Transverse colon (tissue), 4 donors: ENCODE measurements around the gene PDAP1. TPM values are rescaled to one million over a fixed set of nuclear protein-coding genes. Genes with fewer than 3 reads are reported as not detected.

ENCODE experiments used
- DNase-seq: peaks from one replicate; pipeline ENCODE4 v3.0.0-alpha.2; 2019
- H3K27ac ChIP-seq, 4 donors: fragments of 200-600 bp; sonication (generic); 2 replicates each; pipeline ENCODE4 v1.5.1; 2016 to 2018; ENCODE audit warnings: inconsistent platforms in 4 of 4
- H3K27me3 ChIP-seq: fragments of 200-600 bp; sonication (generic); 2 replicates; pipeline ENCODE4 v1.5.1; 2017; ENCODE audit warnings: inconsistent platforms
- H3K36me3 ChIP-seq, 4 donors: fragments of 200-600 bp; sonication (generic); 2 replicates each; pipeline ENCODE4 v1.5.1; 2017 to 2019; ENCODE audit warnings: inconsistent platforms in 4 of 4
- H3K4me1 ChIP-seq, 4 donors: fragments of 200-600 bp; sonication (generic); 2 replicates each; pipeline ENCODE4 v1.5.1; 2017 to 2020; ENCODE audit warnings: inconsistent platforms in 4 of 4
- H3K4me3 ChIP-seq, 4 donors: fragments of 200-600 bp; sonication (generic); 1 replicate in 1 of 4; 2 replicates in 3 of 4; pipeline versions ENCODE4 v1.5.1 to v1.6.1; 2017 to 2019; ENCODE audit warnings: inconsistent platforms in 4 of 4
- H3K9me3 ChIP-seq, 2 donors: fragments of 200-600 bp; sonication (generic); 2 replicates each; pipeline ENCODE4 v1.5.1; 2017 to 2019; ENCODE audit warnings: inconsistent platforms in 2 of 2
- EP300 ChIP-seq: sonication (generic); formaldehyde crosslinking; IDR thresholded peaks from one replicate; pipeline ENCODE4 v1.6.1; 2017; ENCODE audit warnings: antibody characterized with exemption, low read depth
- POLR2A ChIP-seq: fragments of 450-650 bp; IDR thresholded peaks from one replicate; pipeline ENCODE4 v1.6.1; 2016; ENCODE audit warnings: antibody characterized with exemption, mild to moderate bottlenecking, moderate library complexity
- POLR2AphosphoS5 ChIP-seq, 3 donors: sonication (generic); formaldehyde crosslinking; IDR thresholded peaks; one replicate each; pipeline ENCODE4 v1.6.1; 2016; ENCODE audit warnings: antibody characterized with exemption in 3 of 3
- WGBS, 2 donors: methylation state at CpG; one replicate each; pipeline ENCODE4 v1.1.5; 2018; ENCODE audit warnings: low coverage in 1 of 2; 5-methylcytosine and 5-hydroxymethylcytosine counted together
- in situ Hi-C, 4 donors: fragments of 200-750 bp; cut with MboI; loops; one replicate each; pipeline versions ENCODE4 v1.15.0 to v1.15.1; 2017; ENCODE audit warnings: low sequenced_read_pairs in 3 of 4, low pct_ligation_motif_present in 1 of 4, low pct_unique_long_range_greater_than_20kb in 1 of 4
- intact Hi-C: fragments of 100-400 bp; cut with DNase I; formaldehyde crosslinking; loops from one replicate; pipeline ENCODE4 v1.15.1; 2023; ENCODE audit warnings: low total_unique reads
- total RNA-seq, 4 donors: library from RNA; depleted of rRNA; stranded (reverse); fragments of >200 nt; gene quantifications; one replicate each; pipeline ENCODE4 v1.1.0, GENCODE V29; 2016
- TF ChIP-seq, protein P1 (sequence below), 5 experiments: fragments of 200-600 bp in 3 of 5; fragments of 450-650 bp in 2 of 5; sonication (generic) in 3 of 5; IDR thresholded peaks; 1 replicate in 2 of 5; 2 replicates in 3 of 5; pipeline ENCODE4 v1.5.1; 2016 to 2017; ENCODE audit warnings: antibody characterized with exemption in 5 of 5, inconsistent platforms in 3 of 5, mild to moderate bottlenecking in 2 of 5, moderate library complexity in 1 of 5

Gene PDAP1
- total RNA-seq, 4 donors from 2014 or later, result 27.7 to 54.9 (median 49.9) TPM

DNA sequence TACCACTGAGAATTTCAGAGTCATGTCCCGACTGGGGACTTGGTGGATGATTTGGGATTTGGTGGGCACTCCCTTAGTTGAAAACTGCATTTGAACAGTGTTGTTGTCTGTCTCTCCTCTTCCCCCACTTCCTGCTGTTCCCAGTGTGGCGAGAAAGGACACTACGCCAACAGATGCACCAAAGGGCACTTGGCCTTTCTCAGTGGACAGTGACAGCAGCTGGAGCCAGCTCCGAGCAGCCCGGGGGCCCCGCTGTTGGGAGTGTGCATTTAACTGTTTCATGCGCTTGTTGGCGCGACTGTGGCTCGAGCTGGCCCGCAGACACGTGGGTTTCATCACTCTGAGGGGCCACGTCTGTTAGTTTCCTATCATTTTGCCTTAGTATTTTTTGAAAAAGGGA lies 47.9 kb upstream of the PDAP1 start:
- Histone ChIP-seq H3K4me3 (no peak overlapping the region), H3K4me1 (no peaks in the 10 kb centered on the region), H3K27me3 (no peaks in the 10 kb centered on the region), H3K36me3 (peaks cover 0 to 20% (median 9%) of the 10 kb centered on the region in 4 donors), H3K9me3 (no peaks in the 10 kb centered on the region), H3K27ac (no peak overlapping the region)
- in situ Hi-C loops, result no loop called here
- no peak for TF ChIP-seq POLR2AphosphoS5 (IDR thresholded peaks at IDR 0.05)
- no peak for TF ChIP-seq POLR2A
- no peak for TF ChIP-seq EP300
- TF ChIP-seq, protein P1, sequence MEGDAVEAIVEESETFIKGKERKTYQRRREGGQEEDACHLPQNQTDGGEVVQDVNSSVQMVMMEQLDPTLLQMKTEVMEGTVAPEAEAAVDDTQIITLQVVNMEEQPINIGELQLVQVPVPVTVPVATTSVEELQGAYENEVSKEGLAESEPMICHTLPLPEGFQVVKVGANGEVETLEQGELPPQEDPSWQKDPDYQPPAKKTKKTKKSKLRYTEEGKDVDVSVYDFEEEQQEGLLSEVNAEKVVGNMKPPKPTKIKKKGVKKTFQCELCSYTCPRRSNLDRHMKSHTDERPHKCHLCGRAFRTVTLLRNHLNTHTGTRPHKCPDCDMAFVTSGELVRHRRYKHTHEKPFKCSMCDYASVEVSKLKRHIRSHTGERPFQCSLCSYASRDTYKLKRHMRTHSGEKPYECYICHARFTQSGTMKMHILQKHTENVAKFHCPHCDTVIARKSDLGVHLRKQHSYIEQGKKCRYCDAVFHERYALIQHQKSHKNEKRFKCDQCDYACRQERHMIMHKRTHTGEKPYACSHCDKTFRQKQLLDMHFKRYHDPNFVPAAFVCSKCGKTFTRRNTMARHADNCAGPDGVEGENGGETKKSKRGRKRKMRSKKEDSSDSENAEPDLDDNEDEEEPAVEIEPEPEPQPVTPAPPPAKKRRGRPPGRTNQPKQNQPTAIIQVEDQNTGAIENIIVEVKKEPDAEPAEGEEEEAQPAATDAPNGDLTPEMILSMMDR (IDR thresholded peaks at IDR 0.05), result no peak
- WGBS, 2 donors, result 77% methylated on average over 13 of the region's 13 CpGs; no CpG with 5 or more reads in 1 of the 2 donors
- intact Hi-C loops, result no loop called here
- DNase-seq, result no peak

DNA sequence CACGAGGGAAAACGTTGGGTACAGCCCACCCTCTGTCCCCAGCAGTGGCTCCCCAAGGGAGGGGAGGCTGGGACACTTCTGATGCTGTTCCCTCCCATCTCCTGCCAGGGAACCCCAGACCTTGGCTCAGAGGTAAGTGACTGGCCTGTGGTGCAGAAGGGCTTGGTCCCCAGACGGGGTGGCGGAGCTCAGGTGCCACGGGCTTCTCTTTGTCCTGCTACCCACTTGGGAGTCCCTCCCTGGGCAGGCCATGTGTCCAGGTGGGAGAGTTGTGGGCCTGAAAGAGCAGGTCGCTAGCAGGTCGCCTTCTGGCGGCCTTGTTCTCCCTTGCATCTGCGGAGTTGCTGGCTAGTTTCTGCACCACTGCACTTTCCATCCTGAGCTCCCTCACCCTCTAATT lies 47.5 kb upstream of the PDAP1 start:
- H3K4me1 ChIP-seq, result no peaks in the 10 kb centered on the region
- TF ChIP-seq POLR2A (no peak), EP300 (no peak), POLR2AphosphoS5 (IDR thresholded peaks at IDR 0.05) (no peak)
- TF ChIP-seq, protein P1 (IDR thresholded peaks at IDR 0.05), result no peak
- in situ Hi-C loops (no loop called here), intact Hi-C loops (no loop called here)
- H3K27me3 ChIP-seq, result no peaks in the 10 kb centered on the region
- H3K4me3 ChIP-seq, result no peak overlapping the region
- no peaks in the 10 kb centered on the region for H3K9me3 ChIP-seq
- H3K36me3 ChIP-seq, result peaks cover 0 to 22% (median 10%) of the 10 kb centered on the region in 4 donors
- WGBS, 2 donors, result 85% methylated on average over 6 of the region's 9 CpGs; no CpG with 5 or more reads in 1 of the 2 donors
- H3K27ac ChIP-seq, result no peak overlapping the region
- DNase-seq, result no peak

DNA sequence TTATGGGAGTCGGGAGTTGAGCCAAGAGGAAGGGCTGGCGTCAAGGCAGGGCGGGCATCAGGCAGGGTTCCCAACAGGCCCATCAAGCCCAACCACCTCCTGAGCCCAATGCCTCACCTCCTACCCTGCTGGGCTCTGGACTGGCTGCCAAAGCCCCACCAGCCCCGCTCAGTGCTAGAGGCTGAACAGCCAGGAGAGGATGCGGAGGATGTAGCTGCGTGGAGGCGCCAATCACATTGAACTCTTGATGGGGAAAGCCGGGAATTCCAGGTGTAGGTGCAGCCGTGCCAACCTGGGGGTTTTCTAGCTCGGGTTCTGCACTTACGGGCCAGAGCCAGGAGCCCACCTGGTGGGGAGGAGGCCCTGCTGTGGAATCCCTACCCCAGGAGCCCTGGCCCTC lies 44.7 kb upstream of the PDAP1 start:
- no peak overlapping the region for H3K27ac ChIP-seq
- intact Hi-C loops, result no loop called here
- DNase-seq, result no peak
- WGBS, 2 donors, result 92% methylated on average over 11 of the region's 11 CpGs; no CpG with 5 or more reads in 1 of the 2 donors
- H3K4me1 ChIP-seq, result no peaks in the 10 kb centered on the region
- H3K9me3 ChIP-seq, result no peaks in the 10 kb centered on the region
- H3K27me3 ChIP-seq, result no peaks in the 10 kb centered on the region
- H3K36me3 ChIP-seq, result peaks cover 0 to 35% (median 12%) of the 10 kb centered on the region in 4 donors
- H3K4me3 ChIP-seq, result no peak overlapping the region
- TF ChIP-seq EP300 (no peak), POLR2A (no peak), POLR2AphosphoS5 (IDR thresholded peaks at IDR 0.05) (no peak)
- TF ChIP-seq, protein P1 (IDR thresholded peaks at IDR 0.05), result no peak
- in situ Hi-C loops, result no loop called here

DNA sequence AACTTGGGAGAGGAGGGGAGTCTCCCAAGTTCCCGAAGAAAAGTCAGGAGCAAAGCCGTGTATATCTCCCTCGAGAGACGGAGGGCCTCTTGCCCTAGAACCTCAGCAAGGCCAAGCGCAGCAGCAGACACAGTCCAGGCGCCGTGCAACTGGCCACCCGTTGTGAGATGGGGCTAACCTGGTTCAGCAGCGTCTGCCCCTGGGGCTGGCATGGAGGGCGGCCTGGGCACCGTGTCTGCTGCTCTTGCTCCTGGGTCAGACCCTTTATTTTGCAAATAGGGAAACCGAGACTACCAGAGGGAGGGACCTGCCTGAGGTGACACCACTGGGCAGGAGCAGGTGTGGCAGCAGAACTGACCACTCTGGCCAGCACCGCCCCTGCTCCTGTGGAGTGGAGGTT lies 44.1 kb upstream of the PDAP1 start:
- DNase-seq, result no peak
- in situ Hi-C loops, result no loop called here
- no peak overlapping the region for H3K27ac ChIP-seq
- intact Hi-C loops, result no loop called here
- TF ChIP-seq POLR2A, result no peak
- no peak for TF ChIP-seq EP300
- TF ChIP-seq, protein P1 (IDR thresholded peaks at IDR 0.05), result no peak
- no peak overlapping the region for H3K4me3 ChIP-seq
- 92 to 100% methylated on average over 1 to 13 of the region's 13 CpGs for WGBS, 2 donors
- H3K4me1 ChIP-seq, result no peaks in the 10 kb centered on the region
- H3K27me3 ChIP-seq, result no peaks in the 10 kb centered on the region
- H3K9me3 ChIP-seq, result no peaks in the 10 kb centered on the region
- peaks cover 0 to 36% (median 10%) of the 10 kb centered on the region in 4 donors for H3K36me3 ChIP-seq
